ENCODE measurements around the gene LRP8.

Gene LRP8

DNA sequence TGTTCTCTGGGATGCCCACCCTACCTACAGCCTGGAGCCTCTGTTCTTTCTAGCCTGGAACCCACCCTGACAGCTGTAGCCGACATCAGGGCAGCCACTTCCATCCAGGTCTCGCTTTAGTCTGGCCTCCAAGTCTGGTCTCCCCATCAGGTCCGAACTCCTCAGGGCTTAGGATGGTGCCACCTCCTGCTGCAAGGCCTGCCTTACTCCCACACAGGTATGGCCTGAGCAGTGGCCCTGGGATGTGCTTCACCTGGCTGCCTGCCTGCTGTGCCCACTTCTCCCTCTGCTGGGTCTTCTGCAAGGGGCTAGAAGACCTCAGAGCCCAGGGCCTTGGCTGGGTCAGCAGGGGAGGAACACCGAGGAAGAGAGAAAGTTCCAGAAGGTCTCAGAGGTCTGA is 53.8 kb downstream of the LRP8 start:
- no peak overlapping the region for H3K27ac ChIP-seq (ENCODE audit: low read length)
- peaks cover 81% of the 10 kb centered on the region for H3K36me3 ChIP-seq (ENCODE audit: insufficient read depth, low read depth, low read length)
- H3K27me3 ChIP-seq (ENCODE audit: insufficient read depth, low read length): no peaks in the 10 kb centered on the region
- no peak overlapping the region for H3K9ac ChIP-seq (ENCODE audit: low read depth, low read length)
- H3K4me1 ChIP-seq (ENCODE audit: insufficient read depth, low read length): no peaks in the 10 kb centered on the region
- H3K9me3 ChIP-seq (ENCODE audit: insufficient read depth, low read depth, low read length): no peaks in the 10 kb centered on the region
- no peak overlapping the region for H3K4me3 ChIP-seq (ENCODE audit: low read length)

DNA sequence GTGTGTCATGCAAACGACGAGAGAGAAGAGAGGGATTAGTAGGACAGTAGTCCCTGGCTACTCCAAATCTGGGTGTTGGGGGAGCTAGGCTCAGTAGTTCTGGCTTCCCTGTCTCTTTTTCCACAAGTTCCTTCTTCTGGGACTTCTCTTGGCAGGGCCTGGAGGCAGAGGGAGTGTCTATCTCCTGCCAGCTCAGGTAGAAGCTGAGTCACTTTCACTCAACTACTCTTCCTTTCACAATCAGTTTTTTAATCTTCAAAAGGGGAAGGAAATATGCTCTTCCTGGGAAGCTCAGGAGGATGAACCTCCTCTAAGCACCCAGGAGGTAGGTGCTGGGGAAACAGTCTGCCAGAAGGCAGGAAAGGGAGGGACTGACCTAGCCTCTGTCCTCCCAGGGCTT is 54.3 kb downstream of the LRP8 start:
- no peaks in the 10 kb centered on the region for H3K4me1 ChIP-seq (ENCODE audit: insufficient read depth, low read length)
- no peak overlapping the region for H3K9ac ChIP-seq (ENCODE audit: low read depth, low read length)
- H3K4me3 ChIP-seq (ENCODE audit: low read length): no peak overlapping the region
- H3K27ac ChIP-seq (ENCODE audit: low read length): no peak overlapping the region
- no peaks in the 10 kb centered on the region for H3K9me3 ChIP-seq (ENCODE audit: insufficient read depth, low read depth, low read length)
- no peaks in the 10 kb centered on the region for H3K27me3 ChIP-seq (ENCODE audit: insufficient read depth, low read length)
- peaks cover 85% of the 10 kb centered on the region for H3K36me3 ChIP-seq (ENCODE audit: insufficient read depth, low read depth, low read length)

DNA sequence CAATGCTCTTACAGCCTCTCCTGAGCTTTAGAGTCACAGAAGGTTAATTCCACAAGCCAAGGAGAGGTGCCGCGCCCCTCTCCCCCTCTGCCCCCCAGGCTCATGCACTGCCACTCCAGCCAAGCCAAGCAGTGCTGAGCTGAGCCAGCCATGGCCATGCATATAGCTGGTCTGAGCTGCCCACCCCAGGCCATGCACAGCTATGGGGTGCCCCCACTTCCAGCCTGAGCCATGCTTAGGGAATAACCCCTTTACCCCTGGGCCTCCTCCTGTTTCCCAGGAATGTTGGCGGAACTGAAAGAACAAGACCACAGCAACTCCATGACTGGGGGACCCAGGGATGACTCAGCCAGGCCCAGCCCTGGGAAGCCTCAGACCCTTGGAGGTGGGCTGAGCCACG is 55.5 kb downstream of the LRP8 start:
- no peak overlapping the region for H3K4me3 ChIP-seq (ENCODE audit: low read length)
- H3K27me3 ChIP-seq (ENCODE audit: insufficient read depth, low read length): no peaks in the 10 kb centered on the region
- H3K36me3 ChIP-seq (ENCODE audit: insufficient read depth, low read depth, low read length): peaks cover 87% of the 10 kb centered on the region
- H3K9ac ChIP-seq (ENCODE audit: low read depth, low read length): no peak overlapping the region
- no peaks in the 10 kb centered on the region for H3K9me3 ChIP-seq (ENCODE audit: insufficient read depth, low read depth, low read length)
- H3K4me1 ChIP-seq (ENCODE audit: insufficient read depth, low read length): no peaks in the 10 kb centered on the region
- H3K27ac ChIP-seq (ENCODE audit: low read length): no peak overlapping the region

DNA sequence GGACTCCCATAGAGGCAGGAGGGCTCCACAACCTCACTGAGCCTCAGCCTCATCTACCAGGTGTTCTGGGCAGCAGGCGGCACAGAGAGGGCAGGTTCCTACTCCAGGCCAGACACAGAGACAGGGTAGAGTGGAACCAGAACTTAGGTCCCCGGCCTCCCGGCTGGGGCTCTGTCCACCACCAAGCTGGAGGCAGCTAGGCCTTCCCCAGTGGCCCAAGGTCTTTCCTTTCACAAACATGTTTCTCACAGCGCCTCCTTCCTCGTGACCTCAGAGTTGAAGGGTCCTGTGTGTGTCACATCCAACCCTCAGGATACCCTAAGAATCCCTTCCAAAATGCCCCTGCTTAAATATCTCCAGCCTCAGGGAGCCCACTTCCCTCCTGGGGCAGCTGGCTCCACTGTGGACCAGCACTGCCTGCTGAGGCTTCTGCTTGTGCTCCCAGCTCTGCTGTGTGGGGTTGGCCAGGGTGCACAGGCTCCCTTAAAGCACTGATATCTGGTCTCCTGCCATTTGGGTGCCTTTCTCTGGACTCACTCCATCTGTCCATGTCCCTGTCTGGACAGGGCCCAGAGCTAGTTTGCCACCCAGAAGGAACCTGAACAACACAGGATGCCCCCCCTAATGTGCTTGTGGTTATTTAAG is 56.3 kb downstream of the LRP8 start:
- Histone ChIP-seq H3K9ac (ENCODE audit: low read depth, low read length) (no peak overlapping the region), H3K36me3 (ENCODE audit: insufficient read depth, low read depth, low read length) (peaks cover 87% of the 10 kb centered on the region), H3K27me3 (ENCODE audit: insufficient read depth, low read length) (no peaks in the 10 kb centered on the region), H3K9me3 (ENCODE audit: insufficient read depth, low read depth, low read length) (no peaks in the 10 kb centered on the region), H3K27ac (ENCODE audit: low read length) (no peak overlapping the region), H3K4me3 (ENCODE audit: low read length) (no peak overlapping the region), H3K4me1 (ENCODE audit: insufficient read depth, low read length) (no peaks in the 10 kb centered on the region)

DNA sequence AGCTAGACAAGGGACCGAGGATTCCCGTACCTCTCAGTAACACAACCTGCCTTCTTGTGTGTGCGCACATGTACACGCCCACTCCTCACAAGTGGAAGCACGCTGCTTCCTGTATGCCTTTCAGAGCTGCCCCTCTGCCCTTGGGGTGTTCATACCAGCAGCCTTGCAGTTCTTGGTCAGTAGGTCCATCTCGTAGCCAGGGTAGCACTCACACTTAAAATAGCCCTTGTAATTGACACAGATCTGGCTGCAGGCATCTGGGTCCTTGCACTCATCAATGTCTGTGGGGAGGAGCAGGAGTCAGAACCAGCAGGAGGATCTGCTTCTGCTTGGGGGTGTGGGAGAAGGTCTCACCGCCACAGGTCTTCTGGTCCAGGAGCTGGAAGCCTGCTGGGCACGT is 57.0 kb downstream of the LRP8 start:
- Histone ChIP-seq H3K9ac (ENCODE audit: low read depth, low read length) (no peak overlapping the region), H3K9me3 (ENCODE audit: insufficient read depth, low read depth, low read length) (no peaks in the 10 kb centered on the region), H3K27me3 (ENCODE audit: insufficient read depth, low read length) (no peaks in the 10 kb centered on the region), H3K4me3 (ENCODE audit: low read length) (no peak overlapping the region), H3K36me3 (ENCODE audit: insufficient read depth, low read depth, low read length) (peaks cover 90% of the 10 kb centered on the region), H3K27ac (ENCODE audit: low read length) (no peak overlapping the region), H3K4me1 (ENCODE audit: insufficient read depth, low read length) (no peaks in the 10 kb centered on the region)

DNA sequence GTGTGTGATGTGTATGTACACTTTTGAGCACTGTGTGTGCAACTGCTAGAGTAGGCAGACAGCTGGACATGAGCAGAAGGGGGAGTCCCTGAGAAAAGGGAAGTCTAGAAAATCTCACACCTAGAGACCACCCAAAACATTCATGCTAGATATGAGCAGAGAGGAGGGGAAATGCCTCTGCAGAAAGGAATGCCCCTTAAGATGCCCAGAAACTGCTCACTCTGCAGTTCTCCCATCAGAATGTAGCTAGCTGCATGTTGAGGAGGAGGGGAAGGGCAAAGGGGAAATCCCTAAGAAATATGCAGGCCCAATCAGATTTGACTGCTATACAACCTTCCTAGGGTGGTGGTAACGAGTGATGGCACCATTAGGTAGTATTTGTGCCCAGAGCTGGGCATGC is 57.8 kb downstream of the LRP8 start:
- peaks cover 90% of the 10 kb centered on the region for H3K36me3 ChIP-seq (ENCODE audit: insufficient read depth, low read depth, low read length)
- H3K9me3 ChIP-seq (ENCODE audit: insufficient read depth, low read depth, low read length): no peaks in the 10 kb centered on the region
- H3K9ac ChIP-seq (ENCODE audit: low read depth, low read length): no peak overlapping the region
- H3K4me3 ChIP-seq (ENCODE audit: low read length): no peak overlapping the region
- no peaks in the 10 kb centered on the region for H3K4me1 ChIP-seq (ENCODE audit: insufficient read depth, low read length)
- H3K27me3 ChIP-seq (ENCODE audit: insufficient read depth, low read length): no peaks in the 10 kb centered on the region
- no peak overlapping the region for H3K27ac ChIP-seq (ENCODE audit: low read length)

DNA sequence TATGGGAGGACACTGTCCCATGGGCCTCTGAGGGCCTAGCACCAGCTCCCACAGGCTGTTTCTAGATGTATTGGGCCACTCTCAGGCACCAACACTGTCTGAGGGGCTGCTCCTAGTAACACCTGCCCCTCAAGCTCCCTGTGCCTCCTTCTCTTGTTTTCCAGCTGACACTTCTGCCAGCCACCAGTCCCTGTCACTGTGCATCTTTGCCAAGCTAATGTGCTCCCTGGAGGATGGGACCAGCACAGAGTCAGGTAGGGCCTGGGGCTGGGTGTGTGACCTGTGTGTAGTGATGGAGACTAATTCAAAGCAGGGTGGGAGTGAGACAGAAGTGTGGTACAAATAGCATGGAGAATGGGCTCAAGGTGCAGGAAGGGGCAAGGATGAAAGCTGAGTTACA is 60.1 kb downstream of the LRP8 start:
- Histone ChIP-seq H3K4me1 (ENCODE audit: insufficient read depth, low read length) (no peaks in the 10 kb centered on the region), H3K27ac (ENCODE audit: low read length) (no peak overlapping the region), H3K9me3 (ENCODE audit: insufficient read depth, low read depth, low read length) (no peaks in the 10 kb centered on the region), H3K27me3 (ENCODE audit: insufficient read depth, low read length) (no peaks in the 10 kb centered on the region), H3K9ac (ENCODE audit: low read depth, low read length) (no peak overlapping the region), H3K4me3 (ENCODE audit: low read length) (no peak overlapping the region), H3K36me3 (ENCODE audit: insufficient read depth, low read depth, low read length) (peaks cover 90% of the 10 kb centered on the region)

DNA sequence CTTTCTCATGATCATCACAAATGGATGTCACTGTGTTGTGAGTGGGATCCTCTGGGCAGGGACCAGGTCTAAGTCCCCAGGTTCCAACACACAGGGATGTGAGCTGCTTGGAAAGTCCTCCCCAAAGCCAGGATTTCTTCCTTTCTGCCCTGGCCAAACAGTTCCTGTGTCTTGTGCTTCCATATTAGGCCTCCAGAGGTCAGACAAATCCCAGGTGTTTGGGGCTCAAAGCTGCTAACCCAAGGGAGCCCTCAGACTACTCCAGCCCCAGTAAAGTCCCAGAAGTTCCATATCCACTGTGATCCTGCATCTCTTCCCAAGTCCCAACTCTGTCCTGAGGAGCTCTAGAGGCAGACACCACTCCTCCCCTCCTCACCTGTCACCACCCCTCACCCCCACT is 61.8 kb downstream of the LRP8 start:
- no peak overlapping the region for H3K9ac ChIP-seq (ENCODE audit: low read depth, low read length)
- H3K27me3 ChIP-seq (ENCODE audit: insufficient read depth, low read length): no peaks in the 10 kb centered on the region
- H3K36me3 ChIP-seq (ENCODE audit: insufficient read depth, low read depth, low read length): peaks cover 91% of the 10 kb centered on the region
- no peak overlapping the region for H3K4me3 ChIP-seq (ENCODE audit: low read length)
- no peaks in the 10 kb centered on the region for H3K9me3 ChIP-seq (ENCODE audit: insufficient read depth, low read depth, low read length)
- H3K27ac ChIP-seq (ENCODE audit: low read length): no peak overlapping the region
- H3K4me1 ChIP-seq (ENCODE audit: insufficient read depth, low read length): no peaks in the 10 kb centered on the region

DNA sequence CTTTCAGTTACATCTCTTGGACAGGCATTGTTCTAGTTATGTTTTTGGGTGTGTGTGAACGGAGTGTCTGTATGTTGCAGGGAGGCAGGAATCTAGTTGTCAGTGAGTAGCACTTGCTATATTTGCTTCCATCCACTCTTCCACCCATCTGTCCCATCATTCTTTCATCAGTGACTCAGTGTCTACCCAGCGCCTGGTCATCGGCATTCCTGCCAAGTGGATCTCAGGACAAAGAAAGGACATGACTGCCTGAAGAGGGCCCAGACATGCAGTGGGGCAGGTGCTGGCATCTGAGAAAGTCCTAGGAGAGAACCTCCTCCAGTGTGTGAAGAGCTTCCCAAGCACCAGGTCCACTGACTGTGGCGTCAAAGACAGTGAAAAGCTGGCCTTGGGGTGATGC is 62.3 kb downstream of the LRP8 start:
- Histone ChIP-seq H3K4me3 (ENCODE audit: low read length) (no peak overlapping the region), H3K4me1 (ENCODE audit: insufficient read depth, low read length) (no peaks in the 10 kb centered on the region), H3K27me3 (ENCODE audit: insufficient read depth, low read length) (no peaks in the 10 kb centered on the region), H3K36me3 (ENCODE audit: insufficient read depth, low read depth, low read length) (peaks cover 91% of the 10 kb centered on the region), H3K27ac (ENCODE audit: low read length) (no peak overlapping the region), H3K9me3 (ENCODE audit: insufficient read depth, low read depth, low read length) (no peaks in the 10 kb centered on the region), H3K9ac (ENCODE audit: low read depth, low read length) (no peak overlapping the region)

DNA sequence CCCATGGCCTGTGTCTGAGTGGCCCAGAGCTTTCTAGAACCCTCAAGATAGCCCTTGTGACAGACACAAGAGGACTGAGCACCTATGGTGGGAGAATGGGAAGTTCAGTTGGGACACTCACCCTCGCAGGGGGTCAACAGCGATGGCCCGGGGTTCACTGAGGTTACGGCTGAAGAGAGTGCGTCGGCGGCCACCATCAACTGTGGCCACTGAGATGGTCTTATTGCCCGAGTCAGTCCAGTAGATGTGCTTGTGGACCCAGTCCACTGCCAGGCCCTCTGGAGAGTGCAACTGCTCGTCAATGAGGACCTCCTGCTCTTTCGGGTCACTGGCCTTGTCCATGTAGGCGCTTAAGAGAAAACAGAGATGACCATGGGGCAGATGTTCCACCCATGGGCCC is 63.8 kb downstream of the LRP8 start:
- no peak overlapping the region for H3K27ac ChIP-seq (ENCODE audit: low read length)
- H3K9ac ChIP-seq (ENCODE audit: low read depth, low read length): no peak overlapping the region
- H3K9me3 ChIP-seq (ENCODE audit: insufficient read depth, low read depth, low read length): no peaks in the 10 kb centered on the region
- no peak overlapping the region for H3K4me3 ChIP-seq (ENCODE audit: low read length)
- H3K36me3 ChIP-seq (ENCODE audit: insufficient read depth, low read depth, low read length): peaks cover 93% of the 10 kb centered on the region
- no peaks in the 10 kb centered on the region for H3K27me3 ChIP-seq (ENCODE audit: insufficient read depth, low read length)
- no peaks in the 10 kb centered on the region for H3K4me1 ChIP-seq (ENCODE audit: insufficient read depth, low read length)

DNA sequence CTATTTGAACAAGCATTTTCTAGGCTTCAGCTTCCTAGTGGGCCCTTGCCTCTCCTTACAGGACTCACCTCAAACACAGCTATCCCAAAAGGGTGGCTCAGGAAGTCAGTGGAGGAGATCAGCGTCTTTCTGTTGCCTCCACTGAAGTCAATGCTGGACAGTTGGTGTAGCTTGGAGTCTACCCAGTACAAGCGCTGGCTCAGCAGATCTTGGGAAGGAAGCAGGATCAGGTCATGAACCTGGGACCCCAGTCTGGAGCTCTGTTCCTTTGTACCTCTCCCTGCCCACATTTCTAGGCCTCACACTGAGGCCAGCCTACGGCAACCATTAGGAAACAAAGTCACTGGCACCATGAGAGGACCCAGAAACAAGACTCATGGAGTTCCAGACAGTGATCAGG is 65.9 kb downstream of the LRP8 start:
- H3K36me3 ChIP-seq (ENCODE audit: insufficient read depth, low read depth, low read length): peaks cover 100% of the 10 kb centered on the region
- H3K27me3 ChIP-seq (ENCODE audit: insufficient read depth, low read length): no peaks in the 10 kb centered on the region
- no peak overlapping the region for H3K27ac ChIP-seq (ENCODE audit: low read length)
- H3K9me3 ChIP-seq (ENCODE audit: insufficient read depth, low read depth, low read length): no peaks in the 10 kb centered on the region
- no peak overlapping the region for H3K4me3 ChIP-seq (ENCODE audit: low read length)
- H3K4me1 ChIP-seq (ENCODE audit: insufficient read depth, low read length): no peaks in the 10 kb centered on the region
- no peak overlapping the region for H3K9ac ChIP-seq (ENCODE audit: low read depth, low read length)

DNA sequence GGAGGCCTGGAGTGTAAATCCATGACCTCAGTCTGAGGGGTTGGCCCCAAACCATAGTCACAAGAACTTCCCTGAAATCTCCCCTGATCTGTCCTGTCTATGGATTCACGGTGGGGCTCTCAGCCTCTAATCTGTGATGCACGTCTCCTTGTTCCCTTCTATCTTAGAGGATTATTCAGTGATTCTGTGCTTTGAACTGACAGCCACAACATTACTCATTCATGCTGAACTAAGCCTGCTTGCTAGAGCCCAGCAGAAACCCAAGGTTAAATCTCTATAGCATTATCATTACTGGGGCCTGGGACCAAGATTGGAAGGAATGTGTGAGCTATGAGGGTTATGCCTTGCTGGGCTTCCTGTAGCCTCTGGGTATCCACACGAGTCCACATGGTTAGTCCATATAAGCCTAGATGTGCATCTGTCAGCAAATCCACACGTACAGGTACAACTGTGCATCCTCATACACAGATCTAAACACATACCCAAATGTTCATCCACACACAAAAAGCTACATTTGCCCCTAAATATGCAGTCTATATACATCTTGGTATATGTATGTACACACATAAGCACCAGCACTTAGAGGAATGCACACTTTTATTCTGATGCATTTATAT is 67.1 kb downstream of the LRP8 start:
- Histone ChIP-seq H3K9me3 (ENCODE audit: insufficient read depth, low read depth, low read length) (no peaks in the 10 kb centered on the region), H3K9ac (ENCODE audit: low read depth, low read length) (no peak overlapping the region), H3K4me3 (ENCODE audit: low read length) (no peak overlapping the region), H3K27me3 (ENCODE audit: insufficient read depth, low read length) (no peaks in the 10 kb centered on the region), H3K27ac (ENCODE audit: low read length) (no peak overlapping the region), H3K4me1 (ENCODE audit: insufficient read depth, low read length) (no peaks in the 10 kb centered on the region), H3K36me3 (ENCODE audit: insufficient read depth, low read depth, low read length) (peaks cover 100% of the 10 kb centered on the region)

Data from iPS-20b (cell line).